HG03521 (cell line): ENCODE data around the gene CARM1.

ENCODE experiments used
- ATAC-seq: cut with Tn5 transposase; IDR thresholded peaks from one replicate; pipeline ENCODE4 v1.9.1; 2021; ENCODE audit warnings: mild to moderate bottlenecking, moderate library complexity; ENCODE audit not compliant: unreplicated experiment

The CARM1 gene

DNA sequence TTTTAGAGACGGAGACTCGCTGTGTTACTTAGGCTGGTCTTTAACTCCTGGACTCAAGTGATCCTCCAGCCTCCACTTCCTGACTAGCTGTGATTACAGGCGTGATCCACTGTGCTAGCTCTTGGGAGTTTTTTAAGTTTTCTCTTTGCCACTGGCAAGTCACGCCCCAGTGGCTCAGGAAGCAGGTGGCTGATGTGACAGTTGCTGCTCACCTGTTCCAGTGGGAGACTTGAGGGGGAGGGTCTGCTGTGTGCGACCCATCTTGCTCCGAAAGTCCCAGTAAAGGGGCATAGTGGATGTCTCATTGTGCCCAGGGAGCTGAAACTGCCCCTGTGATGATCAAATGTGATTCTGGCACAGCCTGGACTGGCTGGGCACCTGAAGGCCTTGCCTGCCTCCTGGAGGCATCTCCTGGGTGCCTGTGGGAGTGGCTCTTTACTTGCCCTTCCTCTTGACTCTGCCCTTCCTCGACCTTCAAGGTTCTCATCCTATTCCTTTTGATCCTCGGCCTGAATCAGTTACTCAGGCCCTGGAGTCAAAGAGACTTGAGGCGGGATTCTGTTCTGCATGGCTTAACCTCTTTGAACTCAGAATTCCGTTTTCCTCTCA lies 97.3 kb downstream of the CARM1 start:
- no peak for ATAC-seq

- ATAC-seq: no peak
Observed at GRCh38 chr19:10971107-10971726, 99.9 kb downstream of the CARM1 start.
